ENCODE data around the gene ELK1. TPM values are rescaled to one million over a fixed set of nuclear protein-coding genes. Genes with fewer than 3 reads are reported as not detected.

The ELK1 gene
- total RNA-seq, 6 experiments from 2014 or later, result 42.8 to 49.1 (median 45.7) TPM

GRCh38 chrX:47661539-47661938 lies 11.2 kb upstream of the ELK1 start:
- DNase-seq, result no peak
- Mint-ChIP-seq H3K9me3 (no peaks in the 10 kb centered on the region), H3K27ac (peak overlapping the region; percentile 96), H3K4me3 (no peak overlapping the region), H3K27me3 (ENCODE audit: insufficient read depth) (no peaks in the 10 kb centered on the region; the same call in 1 of the 2 replicates), H3K4me1 (ENCODE audit: low read depth) (peaks cover 32% of the 10 kb centered on the region), H3K36me3 (ENCODE audit: low read depth) (peaks cover 14% of the 10 kb centered on the region; the same call in 1 of the 2 replicates)
- TF ChIP-seq CTCF (IDR thresholded peaks at IDR 0.05), result no peak

DNA sequence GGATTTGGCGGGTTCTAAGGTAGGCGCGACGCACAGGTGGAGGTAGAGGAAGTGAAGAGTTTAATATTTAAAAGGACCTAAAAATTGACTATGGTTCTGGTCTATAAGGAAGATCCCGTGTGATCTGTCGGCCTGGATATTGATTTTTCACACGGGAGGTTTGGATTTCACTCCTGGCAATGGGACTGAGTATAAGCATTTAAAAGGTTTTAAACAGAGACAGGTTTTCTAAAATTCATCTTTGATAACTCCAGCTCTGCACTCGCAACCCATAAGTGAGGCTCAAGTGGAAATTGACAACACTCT lies 9.0 kb upstream of the ELK1 start:
- H3K9me3 Mint-ChIP-seq, result no peaks in the 10 kb centered on the region
- no peak for DNase-seq
- peaks cover 26% of the 10 kb centered on the region for H3K4me1 Mint-ChIP-seq (ENCODE audit: low read depth)
- peak overlapping the region; percentile 96 for H3K4me3 Mint-ChIP-seq
- peaks cover 17% of the 10 kb centered on the region for H3K36me3 Mint-ChIP-seq (ENCODE audit: low read depth)
- H3K27me3 Mint-ChIP-seq (ENCODE audit: insufficient read depth), result no peaks in the 10 kb centered on the region; the same call in 1 of the 2 replicates
- H3K27ac Mint-ChIP-seq, result peak overlapping the region; percentile 99
- no peak for TF ChIP-seq CTCF (IDR thresholded peaks at IDR 0.05)

- Mint-ChIP-seq H3K4me3 (peak within 1 kb of the TSS; percentile 96), H3K4me1 (ENCODE audit: low read depth) (peaks cover 23% of the 10 kb centered on the region), H3K27ac (peak within 1 kb of the TSS; percentile 99), H3K36me3 (ENCODE audit: low read depth) (peaks cover 17% of the 10 kb centered on the region), H3K27me3 (ENCODE audit: insufficient read depth) (no peaks in the 10 kb centered on the region; the same call in 1 of the 2 replicates), H3K9me3 (no peaks in the 10 kb centered on the region)
- no peak for TF ChIP-seq CTCF (IDR thresholded peaks at IDR 0.05)
- DNase-seq, result peak; percentile 95
These were observed 8.5 kb upstream of the ELK1 start, which contains the start of gene UXT for GRCh38 chrX:47658684-47659420. UXT (minus strand) TSS chrX:47659180; CDS start chrX:47658927, 253 bp downstream.

GRCh38 chrX:47658301-47658683 lies 7.9 kb upstream of the ELK1 start:
- DNase-seq, result no peak
- H3K4me3 Mint-ChIP-seq, result peak overlapping the region; percentile 96
- H3K36me3 Mint-ChIP-seq (ENCODE audit: low read depth), result peaks cover 22% of the 10 kb centered on the region
- peaks cover 18% of the 10 kb centered on the region for H3K4me1 Mint-ChIP-seq (ENCODE audit: low read depth)
- H3K27ac Mint-ChIP-seq, result peak overlapping the region; percentile 99
- no peaks in the 10 kb centered on the region for H3K9me3 Mint-ChIP-seq
- no peak for TF ChIP-seq CTCF (IDR thresholded peaks at IDR 0.05)
- no peaks in the 10 kb centered on the region; the same call in 1 of the 2 replicates for H3K27me3 Mint-ChIP-seq (ENCODE audit: insufficient read depth)

DNA sequence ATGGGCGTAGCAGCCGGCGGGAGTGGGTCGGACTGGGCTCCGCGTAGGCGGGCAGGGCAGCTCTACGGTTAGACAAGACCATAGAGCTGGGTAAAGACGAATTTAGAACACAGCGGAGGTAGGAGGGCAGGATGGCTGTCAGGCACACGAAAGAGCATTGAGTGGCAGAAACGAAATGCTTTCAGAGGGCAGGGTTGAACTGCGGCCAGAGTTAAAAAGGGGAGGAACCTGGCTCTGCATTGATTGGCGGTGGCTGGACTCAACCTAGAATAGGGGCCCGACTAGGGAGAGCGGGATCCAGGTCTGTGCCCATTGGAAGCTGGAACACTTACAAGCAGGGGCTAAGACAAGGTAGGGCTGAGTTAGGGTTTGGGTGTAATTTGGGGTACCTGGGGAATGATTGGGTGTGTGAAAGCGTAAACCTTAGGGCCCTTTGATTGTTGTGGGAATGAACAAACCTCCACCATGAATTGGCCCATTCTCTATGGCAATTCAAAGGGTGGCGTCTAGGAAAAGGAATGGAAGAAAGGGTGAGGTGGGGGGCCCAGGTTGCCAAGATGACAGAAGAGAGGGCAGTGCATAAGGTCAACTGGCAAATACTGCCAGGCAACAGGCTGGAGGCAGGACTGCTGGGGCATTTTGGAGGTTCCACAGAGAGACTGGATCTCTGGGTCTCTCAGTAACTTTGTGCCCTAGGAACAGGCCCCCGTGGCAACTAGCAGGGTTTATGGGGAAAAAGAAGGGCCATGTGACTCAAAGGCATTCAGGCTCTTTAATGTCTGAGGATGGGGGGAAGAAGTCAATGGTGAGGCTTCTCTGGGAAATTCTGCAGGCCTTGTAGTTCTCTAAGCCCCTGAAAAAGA lies 911 bp upstream of the ELK1 start:
- H3K9me3 Mint-ChIP-seq, result no peaks in the 10 kb centered on the region
- H3K36me3 Mint-ChIP-seq (ENCODE audit: low read depth), result peaks cover 38% of the 10 kb centered on the region
- peaks cover 54% of the 10 kb centered on the region for H3K4me1 Mint-ChIP-seq (ENCODE audit: low read depth)
- TF ChIP-seq CTCF (IDR thresholded peaks at IDR 0.05), result 0 out of 2 replicates have a peak, but pooled peaks have one; percentile 16
- DNase-seq, result no peak
- H3K27ac Mint-ChIP-seq, result peak overlapping the region; percentile 96
- peak overlapping the region; percentile 87 for H3K4me3 Mint-ChIP-seq
- peaks cover 5% of the 10 kb centered on the region; the same call in 1 of the 2 replicates for H3K27me3 Mint-ChIP-seq (ENCODE audit: insufficient read depth)
